NT2/D1 (cell line): ENCODE results near the gene GPR17.

ENCODE experiments used
- DNase-seq: peaks from one replicate; pipeline ENCODE4 v3.0.0-alpha.2; 2011; ENCODE audit warnings: low read depth, low spot score
- H3K27me3 ChIP-seq: 2 replicates; pipeline ENCODE4 v1.6.0; 2011; ENCODE audit warnings: mild to moderate bottlenecking; ENCODE audit not compliant: insufficient read length, insufficient read depth
- H3K36me3 ChIP-seq: 2 replicates; pipeline ENCODE4 v1.6.1; 2011; ENCODE audit warnings: mild to moderate bottlenecking, low read length, mixed read lengths; ENCODE audit not compliant: insufficient read depth, insufficient read length
- H3K4me1 ChIP-seq: 2 replicates; pipeline ENCODE4 v1.5.1; 2011; ENCODE audit not compliant: insufficient read depth, insufficient read length
- H3K4me3 ChIP-seq: 2 replicates; pipeline ENCODE4 v1.5.1; 2011; ENCODE audit warnings: low read depth; ENCODE audit not compliant: insufficient read length
- H3K9ac ChIP-seq: 2 replicates; pipeline ENCODE4 v1.6.0; 2011; ENCODE audit warnings: low read depth; ENCODE audit not compliant: insufficient read length
- H3K9me3 ChIP-seq: 2 replicates; pipeline ENCODE4 v1.5.1; 2011; ENCODE audit warnings: mild to moderate bottlenecking, low read length; ENCODE audit not compliant: insufficient read depth
- SUZ12 ChIP-seq: IDR thresholded peaks from 2 replicates; pipeline ENCODE4 v1.6.1; 2011; ENCODE audit not compliant: insufficient read length, insufficient read depth; ENCODE audit errors: extremely low read depth
- YY1 ChIP-seq: IDR thresholded peaks from 2 replicates; pipeline ENCODE4 v1.6.1; 2011; ENCODE audit not compliant: insufficient read length, insufficient read depth
- ZNF274 ChIP-seq: IDR thresholded peaks from 2 replicates; pipeline ENCODE4 v1.6.1; 2011; ENCODE audit warnings: mild to moderate bottlenecking, low read depth, low read length

GPR17 gene

GRCh38 chr2:127698553-127699355, 52.8 kb downstream of the GPR17 start:
- Histone ChIP-seq H3K4me3 (no peak overlapping the region), H3K9ac (no peak overlapping the region), H3K4me1 (peaks cover 4% of the 10 kb centered on the region), H3K9me3 (no peaks in the 10 kb centered on the region), H3K27me3 (peaks cover 9% of the 10 kb centered on the region), H3K36me3 (peaks cover 10% of the 10 kb centered on the region)
- TF ChIP-seq SUZ12 = no peak
- no peak for TF ChIP-seq ZNF274
- no peak for TF ChIP-seq YY1
- no peak for DNase-seq

- Histone ChIP-seq H3K36me3 (peaks cover 29% of the 10 kb centered on the region), H3K27me3 (peaks cover 7% of the 10 kb centered on the region), H3K9ac (peak overlapping the region; percentile 94), H3K9me3 (no peaks in the 10 kb centered on the region), H3K4me1 (peaks cover 4% of the 10 kb centered on the region), H3K4me3 (peak overlapping the region; percentile 82)
- peak; percentile 67 for DNase-seq
- no peak for TF ChIP-seq SUZ12
- TF ChIP-seq ZNF274 = no peak
- TF ChIP-seq YY1 = no peak
Observed at GRCh38 chr2:127700527-127701192, 54.7 kb downstream of the GPR17 start.

DNA sequence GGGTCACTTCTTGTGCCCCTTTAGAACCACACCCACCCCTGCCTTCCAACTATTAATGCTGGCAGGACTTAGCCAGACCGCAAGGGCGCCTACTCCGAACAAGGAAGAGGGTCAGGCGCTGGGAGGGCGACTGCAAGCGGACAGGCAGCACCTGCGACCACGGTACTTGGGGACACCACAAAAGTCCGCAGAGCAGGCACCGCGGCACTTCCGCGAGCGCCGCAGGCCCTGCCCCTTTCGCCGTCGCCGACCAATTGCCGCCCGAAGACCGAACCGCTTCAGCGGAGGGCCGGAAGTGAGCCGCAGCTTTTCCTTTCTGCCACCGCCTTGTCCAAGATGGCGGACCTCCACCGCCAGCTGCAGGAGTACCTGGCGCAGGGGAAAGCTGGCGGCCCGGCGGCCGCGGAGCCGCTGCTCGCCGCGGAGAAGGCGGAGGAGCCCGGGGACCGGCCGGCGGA, 55.3 kb downstream of the GPR17 start, which contains the start of gene SFT2D3:
SFT2D3 (plus strand) TSS at position 305 of the 458 bp plus-strand sequence; CDS start at position 337, 32 bp downstream.
- peak; percentile 92 for DNase-seq
- TF ChIP-seq YY1 (peak; percentile 89), SUZ12 (no peak)
- Histone ChIP-seq H3K9ac (peak within 1 kb of the TSS; percentile 94), H3K4me1 (peaks cover 4% of the 10 kb centered on the region), H3K27me3 (peaks cover 7% of the 10 kb centered on the region), H3K36me3 (peaks cover 35% of the 10 kb centered on the region), H3K4me3 (peak within 1 kb of the TSS; percentile 82), H3K9me3 (no peaks in the 10 kb centered on the region)

GRCh38 chr2:127701651-127702394, 55.9 kb downstream of the GPR17 start:
- no peak for TF ChIP-seq SUZ12
- TF ChIP-seq ZNF274 = no peak
- TF ChIP-seq YY1 = no peak
- DNase-seq = peak; percentile 63
- H3K4me1 ChIP-seq = peaks cover 4% of the 10 kb centered on the region
- H3K27me3 ChIP-seq = peaks cover 7% of the 10 kb centered on the region
- peaks cover 41% of the 10 kb centered on the region for H3K36me3 ChIP-seq
- H3K9me3 ChIP-seq = no peaks in the 10 kb centered on the region
- peak overlapping the region; percentile 94 for H3K9ac ChIP-seq
- peak overlapping the region; percentile 82 for H3K4me3 ChIP-seq
